Measurements from ENCODE around the gene MTAP.

The MTAP gene

GRCh38 chr9:21972361-21972760 lies 169.9 kb downstream of the MTAP start:
- no peak for DNase-seq

DNA sequence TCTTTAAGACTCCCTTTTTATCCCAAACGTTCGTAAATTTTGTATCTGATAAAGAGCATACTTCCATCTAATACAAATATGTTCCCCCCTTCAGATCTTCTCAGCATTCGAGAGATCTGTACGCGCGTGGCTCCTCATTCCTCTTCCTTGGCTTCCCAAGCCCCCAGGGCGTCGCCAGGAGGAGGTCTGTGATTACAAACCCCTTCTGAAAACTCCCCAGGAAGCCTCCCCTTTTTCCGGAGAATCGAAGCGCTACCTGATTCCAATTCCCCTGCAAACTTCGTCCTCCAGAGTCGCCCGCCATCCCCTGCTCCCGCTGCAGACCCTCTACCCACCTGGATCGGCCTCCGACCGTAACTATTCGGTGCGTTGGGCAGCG lies 171.9 kb downstream of the MTAP start:
- no peak for DNase-seq

- DNase-seq = no peak
Measured at GRCh38 chr9:21974722-21975409, 172.4 kb downstream of the MTAP start.

DNA sequence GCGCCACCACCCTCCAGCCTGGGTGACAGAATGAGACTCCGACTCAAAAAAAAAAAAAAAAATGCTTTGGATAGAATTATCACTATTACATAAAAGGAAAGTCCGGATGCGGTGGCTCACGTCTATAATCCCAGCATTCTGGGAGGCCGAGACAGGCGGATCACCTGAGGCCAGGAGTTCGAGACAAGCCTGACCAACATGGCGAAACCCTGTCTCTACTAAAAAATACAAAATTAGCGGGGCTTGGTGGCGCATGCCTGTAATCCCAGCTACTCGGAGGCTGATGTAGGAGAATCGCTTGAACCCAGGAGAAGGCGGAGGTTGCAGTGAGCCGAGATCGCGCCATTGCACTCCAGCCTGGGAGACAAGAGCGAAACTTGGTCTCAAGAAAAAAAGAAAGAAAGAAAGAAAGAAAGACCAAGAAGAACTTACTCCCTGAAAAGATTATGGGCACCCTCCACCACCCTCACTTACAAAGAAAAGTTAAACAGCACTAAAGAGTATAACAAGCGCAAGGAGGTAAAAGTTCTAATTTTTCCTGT lies 174.0 kb downstream of the MTAP start:
- no peak for DNase-seq

GRCh38 chr9:21982391-21982790 lies 180.0 kb downstream of the MTAP start:
- DNase-seq = no peak

GRCh38 chr9:21982861-21983560 lies 180.6 kb downstream of the MTAP start:
- no peak for DNase-seq

- no peak for DNase-seq
Measured at GRCh38 chr9:21983561-21983935, 181.1 kb downstream of the MTAP start.

DNA sequence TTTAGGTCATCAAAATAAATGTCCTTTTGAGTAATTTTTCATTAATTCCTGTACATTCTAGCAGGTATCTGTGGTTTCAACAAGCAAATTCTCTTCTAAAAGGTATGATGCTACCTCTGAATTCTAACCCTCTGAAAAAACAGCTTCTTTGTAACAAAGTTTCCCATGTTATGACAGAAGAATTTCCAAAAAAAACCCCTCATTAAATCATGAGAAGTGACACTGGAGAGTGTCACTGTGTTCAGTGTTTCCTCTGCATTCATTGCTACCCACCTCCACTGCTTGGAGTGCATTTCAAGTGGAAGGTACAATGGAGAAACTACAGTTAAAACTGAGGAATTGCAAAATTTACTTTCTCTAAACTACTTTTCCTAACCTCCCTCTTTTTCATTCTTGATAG lies 181.7 kb downstream of the MTAP start:
- no peak for DNase-seq

- no peak for DNase-seq
Measured at GRCh38 chr9:21985964-21986667, 183.7 kb downstream of the MTAP start.

Measured in cortex of kidney (tissue), 1 donor.